HG03175 (cell line): ENCODE results near the gene RBM15.
A peak's percentile ranks its signal among the peaks of the same experiment; 100 is the strongest.

Experiments
- ATAC-seq: cut with Tn5 transposase; IDR thresholded peaks from one replicate; pipeline ENCODE4 v1.9.1; 2021; ENCODE audit warnings: mild to moderate bottlenecking, moderate library complexity; ENCODE audit not compliant: unreplicated experiment

The RBM15 gene

GRCh38 chr1:110338886-110339406 is at the start of gene RBM15:
Gene RBM15, plus strand, starts transcription at chr1:110339377. Its CDS starts 29 bp downstream, at chr1:110339406.
- ATAC-seq, result peak; percentile 73

DNA sequence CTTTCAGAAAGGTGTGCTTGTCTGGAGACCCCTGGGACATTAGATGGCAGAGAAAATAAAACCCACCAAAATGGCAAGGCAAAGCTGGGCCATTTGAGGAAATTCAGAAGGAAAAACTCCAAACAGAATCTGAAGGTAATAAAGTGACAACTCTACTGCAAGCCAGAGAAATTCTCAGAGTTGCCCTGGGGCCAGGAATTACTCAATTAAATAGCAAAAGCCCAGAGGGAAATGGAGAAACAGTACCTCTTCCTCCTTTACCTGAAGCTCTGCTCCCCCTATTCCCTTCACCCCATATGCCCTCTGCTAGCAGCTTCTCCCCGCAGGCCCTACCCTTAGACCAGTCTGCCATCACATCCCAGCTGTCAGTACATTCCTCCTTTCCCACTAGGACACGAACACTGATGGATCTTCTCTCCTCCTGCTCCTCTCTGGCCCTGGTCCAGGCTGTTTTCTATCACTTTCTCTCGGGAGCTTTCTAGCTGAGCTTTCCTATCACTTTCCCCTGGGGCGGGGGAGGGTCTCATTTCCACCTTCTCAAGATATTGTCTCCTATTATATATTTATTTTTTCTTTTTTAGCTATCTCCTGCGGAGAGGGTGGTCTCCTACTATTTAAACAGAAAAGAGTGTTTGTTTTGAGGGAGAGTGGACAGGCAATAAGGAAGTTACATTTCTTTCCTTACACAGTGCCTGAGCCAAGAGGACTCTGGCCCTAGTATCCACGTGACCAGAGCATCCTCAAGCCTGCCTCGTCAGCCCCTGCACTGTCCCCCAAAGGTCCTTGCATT is 47.7 kb upstream of the RBM15 start:
- no peak for ATAC-seq

- no peak for ATAC-seq
Measured at GRCh38 chr1:110292031-110292741, 47.0 kb upstream of the RBM15 start.

- ATAC-seq, result no peak
Measured at GRCh38 chr1:110293601-110294104, 45.5 kb upstream of the RBM15 start.

DNA sequence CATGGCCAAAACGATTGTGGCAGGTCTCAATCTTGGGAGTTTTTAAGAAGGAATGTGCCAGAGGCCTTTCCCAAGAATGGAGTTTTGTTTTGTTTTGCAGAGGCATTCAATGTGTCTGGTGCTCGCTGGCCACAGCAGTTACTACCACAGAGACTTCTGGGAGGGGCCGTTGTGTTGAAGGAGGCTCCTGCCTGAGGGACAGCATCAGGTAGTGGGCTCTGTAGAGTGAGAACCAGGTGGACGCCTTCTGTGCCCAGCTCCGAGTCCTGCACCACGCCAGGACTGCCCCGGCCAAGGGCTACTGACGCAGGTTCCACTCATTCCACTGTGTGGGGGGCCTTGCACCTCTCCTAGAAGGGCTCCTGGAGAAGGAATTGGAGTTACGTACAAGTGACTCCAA is 44.9 kb upstream of the RBM15 start:
- no peak for ATAC-seq

GRCh38 chr1:110298991-110299390 is 40.2 kb upstream of the RBM15 start:
- no peak for ATAC-seq

- ATAC-seq, result no peak
Measured at GRCh38 chr1:110300412-110301085, 38.6 kb upstream of the RBM15 start.

DNA sequence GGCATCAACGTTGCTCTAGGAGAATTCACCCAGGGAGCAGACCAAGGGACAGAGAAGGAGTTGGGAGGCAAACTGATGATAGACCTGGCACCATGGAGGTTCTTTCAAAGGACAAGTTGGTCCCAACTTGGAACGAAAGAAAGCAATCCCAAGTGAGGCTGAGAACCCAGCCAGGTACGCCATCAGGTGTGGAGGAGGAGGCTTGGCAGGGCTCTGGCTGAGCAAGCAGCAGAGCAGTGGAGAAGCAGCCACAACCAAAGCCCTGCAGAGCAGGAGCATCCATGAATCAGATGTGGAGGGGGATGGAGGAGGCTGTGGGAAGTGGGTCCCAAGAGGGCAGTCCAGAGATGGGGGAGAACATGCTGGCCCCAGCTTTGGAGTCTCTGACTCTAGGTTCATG is 36.3 kb upstream of the RBM15 start:
- no peak for ATAC-seq

- ATAC-seq, result no peak
Measured at GRCh38 chr1:110305900-110306420, 33.2 kb upstream of the RBM15 start.

DNA sequence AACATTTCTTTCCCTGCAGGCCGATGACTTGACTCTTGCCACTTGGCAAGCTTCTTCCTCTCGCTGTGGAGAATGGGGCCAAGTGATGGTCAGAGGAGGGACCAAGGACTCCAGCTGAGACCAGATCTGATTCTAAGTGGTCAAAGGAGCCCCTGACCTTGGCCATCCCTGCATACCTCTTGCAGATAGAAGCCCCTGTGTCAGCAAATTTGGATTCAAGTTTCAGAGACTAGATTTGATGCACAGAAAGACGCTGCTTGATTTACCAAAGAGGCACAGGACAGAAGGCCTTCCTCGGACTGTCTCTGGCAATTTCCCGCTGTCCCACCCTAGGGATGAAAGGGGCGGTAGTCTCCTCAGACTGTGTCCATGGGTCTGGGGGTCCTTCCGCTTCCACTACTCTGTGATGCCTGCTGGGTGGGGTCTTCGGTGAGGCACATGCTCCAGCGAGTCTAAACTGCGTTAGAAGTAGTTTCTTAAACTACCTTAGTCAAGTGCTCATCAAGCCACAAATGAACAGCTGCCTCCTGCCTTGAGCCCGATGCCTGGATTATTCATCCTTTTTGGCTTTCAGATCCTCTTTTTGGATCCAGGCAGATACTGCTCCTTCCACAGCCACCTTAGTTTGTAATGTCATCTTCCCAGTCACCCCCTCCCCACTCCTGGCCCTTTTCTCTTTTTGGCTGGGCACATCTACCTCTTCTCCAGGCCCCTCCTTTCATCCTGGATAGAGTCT is 31.8 kb upstream of the RBM15 start:
- ATAC-seq, result no peak

DNA sequence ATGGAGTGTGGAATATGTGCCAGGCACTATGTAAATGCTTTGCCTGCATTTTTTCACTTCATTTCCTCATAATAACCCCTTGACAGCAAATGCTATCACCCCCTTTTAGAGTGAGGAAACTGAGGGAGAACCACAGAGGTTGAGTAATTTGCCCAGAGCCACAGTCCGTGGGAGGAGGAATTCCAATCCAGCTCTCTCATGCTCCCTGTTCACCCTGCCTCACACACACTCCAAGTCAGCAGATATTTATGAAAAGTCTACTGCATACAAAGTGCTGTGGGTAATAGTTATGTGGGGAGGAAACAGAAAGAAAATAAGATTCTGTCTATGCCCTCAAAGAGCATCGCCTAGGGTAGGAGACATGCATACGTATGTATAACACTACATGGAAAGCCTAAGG is 30.9 kb upstream of the RBM15 start:
- no peak for ATAC-seq

DNA sequence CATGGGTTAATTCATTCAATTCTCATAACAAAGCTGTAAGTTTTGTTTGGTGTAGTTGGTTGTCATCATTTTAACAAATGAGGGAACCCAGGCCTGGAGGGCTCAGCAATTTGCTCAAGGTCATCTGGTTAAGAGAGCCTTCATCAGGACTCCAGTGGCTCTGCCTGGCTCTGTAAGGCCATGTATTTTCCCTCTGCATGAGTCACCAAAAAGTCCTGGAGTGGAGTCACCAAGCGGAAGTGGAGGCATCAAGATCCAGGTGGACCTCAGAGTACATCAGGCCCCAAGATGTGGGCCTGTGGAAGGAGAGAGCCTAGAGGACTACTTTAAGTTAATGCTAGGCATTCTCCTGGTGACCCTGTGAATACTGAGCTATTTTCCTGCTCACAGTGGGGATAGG is 30.0 kb upstream of the RBM15 start:
- no peak for ATAC-seq

DNA sequence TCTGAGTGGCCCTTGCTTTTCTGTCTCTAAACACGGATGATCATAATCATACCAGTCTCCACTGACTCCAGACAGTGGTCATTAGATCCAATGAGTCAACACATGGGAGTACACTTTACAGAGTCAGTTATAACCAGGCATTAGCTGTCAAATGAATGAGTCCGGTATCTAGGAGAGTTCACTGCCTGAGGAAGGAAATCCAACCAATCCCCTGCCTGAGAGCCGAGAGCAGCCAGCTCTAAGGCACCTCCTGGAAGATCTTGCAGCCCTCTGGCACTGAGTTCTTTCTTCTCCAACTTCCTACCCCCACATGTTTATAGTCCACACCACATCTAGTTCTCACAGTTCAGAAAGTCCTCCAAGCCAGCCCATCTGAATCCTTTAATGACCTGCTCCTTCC is 29.4 kb upstream of the RBM15 start:
- no peak for ATAC-seq

DNA sequence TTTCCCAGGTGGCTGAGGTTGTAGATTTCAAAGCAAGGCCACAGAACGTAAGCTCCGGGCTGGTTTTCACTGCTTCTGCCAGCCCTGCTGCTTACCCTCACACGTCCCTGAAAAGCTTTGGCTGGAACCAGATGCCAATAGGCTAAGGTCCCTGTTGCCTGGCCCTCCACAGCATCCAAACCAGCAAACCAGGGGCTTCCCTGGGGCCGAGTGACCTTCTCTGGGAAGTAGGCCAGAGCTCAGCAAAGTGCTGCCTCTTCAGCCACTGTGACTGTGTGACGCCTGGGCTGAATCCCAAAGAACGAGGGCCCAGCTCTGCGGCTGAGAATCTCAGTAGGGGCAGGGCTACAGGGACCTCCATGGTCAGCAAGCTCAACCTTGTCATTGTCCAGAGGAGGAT is 28.9 kb upstream of the RBM15 start:
- ATAC-seq, result no peak

- ATAC-seq, result no peak
Measured at GRCh38 chr1:110312188-110313121, 26.7 kb upstream of the RBM15 start.

- ATAC-seq, result no peak
Measured at GRCh38 chr1:110316735-110317134, 22.4 kb upstream of the RBM15 start.

DNA sequence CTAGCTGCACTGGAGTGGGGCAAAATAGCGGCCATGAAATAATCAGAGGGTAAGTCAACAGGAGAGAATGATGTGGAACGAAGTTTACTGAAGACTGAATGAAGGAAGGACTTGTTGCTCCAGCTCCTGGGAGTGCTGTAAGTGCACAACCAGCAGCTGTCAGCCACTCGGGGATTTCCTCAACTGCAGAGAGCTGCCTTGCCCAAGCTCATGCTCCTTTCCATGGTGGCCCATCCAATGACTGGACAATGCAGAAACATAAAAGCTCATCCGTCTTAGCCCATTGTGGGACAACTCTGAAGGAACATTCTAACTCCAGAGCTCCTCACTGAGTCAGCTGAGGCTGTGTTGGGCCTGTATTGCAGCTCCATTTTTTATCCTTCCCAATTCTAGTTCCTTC is 21.1 kb upstream of the RBM15 start:
- no peak for ATAC-seq

- ATAC-seq, result no peak
Measured at GRCh38 chr1:110319332-110320167, 19.6 kb upstream of the RBM15 start.

- no peak for ATAC-seq
Measured at GRCh38 chr1:110320168-110320518, 19.0 kb upstream of the RBM15 start.
